SK-N-SH treated with all-trans-retinoic acid at 6 μM for 48 hours (cell line): Measurements from ENCODE around the gene SMCO4.

ENCODE experiments used
- SNAI2 ChIP-seq: fragments of 250-450 bp; sonication (Bioruptor Pico); IDR thresholded peaks from 2 replicates; pipeline ENCODE4 v1.5.0; 2020; ENCODE audit warnings: mild to moderate bottlenecking, moderate library complexity
- ZFP30 ChIP-seq: fragments of 450-650 bp; formaldehyde crosslinking; IDR thresholded peaks from 2 replicates; pipeline ENCODE4 v1.5.0; 2022; ENCODE audit warnings: mild to moderate bottlenecking, moderate library complexity

- no peak for TF ChIP-seq SNAI2 (CRISPR knock-in tag)
- TF ChIP-seq ZFP30: no peak
These were observed 35.7 kb downstream of the SMCO4 start for GRCh38 chr11:93507517-93507916.
